Sigmoid colon (tissue), 4 donors: ENCODE data around the gene RHEBL1.

Source experiments
- CTCF ChIP-seq, 4 experiments: fragments of 450-650 bp in 3 of 4; fragments of 200-600 bp in 1 of 4; IDR thresholded peaks; one replicate each; pipeline ENCODE4 v1.5.1; 2016 to 2019; ENCODE audit warnings: antibody characterized with exemption in 4 of 4, mild to moderate bottlenecking in 3 of 4, moderate library complexity in 2 of 4
- EP300 ChIP-seq, 4 donors: sonication (generic); formaldehyde crosslinking; IDR thresholded peaks; one replicate each; pipeline ENCODE4 v1.6.1; 2017; ENCODE audit warnings: antibody characterized with exemption in 4 of 4
- POLR2A ChIP-seq, 2 donors: fragments of 450-650 bp; IDR thresholded peaks; one replicate each; pipeline ENCODE4 v1.6.1; 2016; ENCODE audit warnings: antibody characterized with exemption in 2 of 2, mild to moderate bottlenecking in 2 of 2, moderate library complexity in 2 of 2
- POLR2AphosphoS5 ChIP-seq, 4 donors: sonication (generic); formaldehyde crosslinking; IDR thresholded peaks; one replicate each; pipeline ENCODE4 v1.6.1; 2017; ENCODE audit warnings: antibody characterized with exemption in 4 of 4

- TF ChIP-seq CTCF (IDR thresholded peaks at IDR 0.05), result no peak
- no peak for TF ChIP-seq POLR2A (IDR thresholded peaks at IDR 0.05)
- TF ChIP-seq EP300 (IDR thresholded peaks at IDR 0.05), result no peak
- TF ChIP-seq POLR2AphosphoS5 (IDR thresholded peaks at IDR 0.05), result no peak
Measured at GRCh38 chr12:49039421-49040363, 30.1 kb downstream of the RHEBL1 start.
